SU-DHL-6 (cell line): ENCODE data around the gene MTMR10.

ENCODE experiments used
- H2AFZ ChIP-seq: fragments of 200-600 bp; sonication (generic); 2 replicates; pipeline ENCODE4 v1.6.1; 2014; ENCODE audit warnings: low read depth, mild to moderate bottlenecking, moderate library complexity, mixed read lengths, antibody characterized with exemption, low read length; ENCODE audit not compliant: severe bottlenecking
- H3F3A ChIP-seq: fragments of 200-600 bp; shearing (Covaris generic); 2 replicates; pipeline ENCODE4 v1.6.0; 2016; ENCODE audit warnings: antibody characterized with exemption, mild to moderate bottlenecking; ENCODE audit not compliant: insufficient read depth
- H3K27ac ChIP-seq: fragments of 200-600 bp; sonication (generic); 2 replicates; pipeline ENCODE4 v1.5.1; 2016; ENCODE audit warnings: low read depth, mild to moderate bottlenecking, low read length, moderate library complexity, mixed read lengths
- H3K27me3 ChIP-seq: fragments of 200-600 bp; sonication (generic), shearing (Covaris generic); 2 replicates; pipeline ENCODE4 v1.6.0; 2014; ENCODE audit warnings: mild to moderate bottlenecking, low read length
- H3K36me3 ChIP-seq: fragments of 200-600 bp; sonication (generic); 2 replicates; pipeline ENCODE4 v1.6.1; 2014; ENCODE audit warnings: mild to moderate bottlenecking, low read length, mixed read lengths
- H3K4me2 ChIP-seq: fragments of 300-600, 200-600 bp; shearing (Covaris generic), sonication (generic); 2 replicates; pipeline ENCODE4 v1.6.0; 2014; ENCODE audit warnings: low read length, low read depth, mild to moderate bottlenecking; ENCODE audit not compliant: poor library complexity, severe bottlenecking
- H3K4me3 ChIP-seq: fragments of 200-600 bp; sonication (generic); 2 replicates; pipeline ENCODE4 v1.5.1; 2014; ENCODE audit warnings: antibody characterized with exemption, low read length, mild to moderate bottlenecking, mixed read lengths; ENCODE audit not compliant: insufficient read depth, poor library complexity, severe bottlenecking
- H3K79me2 ChIP-seq: fragments of 200-600 bp; sonication (generic); 2 replicates; pipeline ENCODE4 v1.6.1; 2014; ENCODE audit warnings: mild to moderate bottlenecking, low read length, moderate library complexity; ENCODE audit not compliant: insufficient read depth
- H3K9ac ChIP-seq: fragments of 200-600 bp; sonication (generic); 2 replicates; pipeline ENCODE4 v1.7.0; 2014; ENCODE audit warnings: mild to moderate bottlenecking, low read length
- H3K9me2 ChIP-seq: fragments of 200-600 bp; sonication (generic); replicated peaks from 2 replicates; pipeline ENCODE4 v1.6.1; 2014; ENCODE audit warnings: low read length; ENCODE audit not compliant: insufficient read depth
- H3K9me3 ChIP-seq: fragments of 200-600 bp; sonication (generic); 2 replicates; pipeline ENCODE4 v1.6.1; 2014; ENCODE audit warnings: low read length, mixed read lengths; ENCODE audit not compliant: insufficient read depth
- H4K20me1 ChIP-seq: fragments of 200-600 bp; sonication (generic); 2 replicates; pipeline ENCODE4 v1.6.1; 2014; ENCODE audit warnings: low read depth, mild to moderate bottlenecking, antibody characterized with exemption, low read length, moderate library complexity, mixed read lengths
- EZH2phosphoT487 ChIP-seq: fragments of 200-600 bp; sonication (generic), shearing (Covaris generic); conservative IDR thresholded peaks from 2 replicates; pipeline ENCODE4 v1.6.1; 2018; ENCODE audit warnings: mild to moderate bottlenecking, antibody characterized with exemption, low read length, moderate library complexity, mixed read lengths
- TF ChIP-seq, protein P1 (sequence below): fragments of 200-600 bp; sonication (generic); IDR thresholded peaks from one replicate; pipeline ENCODE4 v1.5.1; 2017; ENCODE audit warnings: antibody characterized with exemption, mild to moderate bottlenecking, low read length, moderate library complexity; ENCODE audit not compliant: insufficient read depth, poor library complexity, severe bottlenecking

MTMR10 gene

DNA sequence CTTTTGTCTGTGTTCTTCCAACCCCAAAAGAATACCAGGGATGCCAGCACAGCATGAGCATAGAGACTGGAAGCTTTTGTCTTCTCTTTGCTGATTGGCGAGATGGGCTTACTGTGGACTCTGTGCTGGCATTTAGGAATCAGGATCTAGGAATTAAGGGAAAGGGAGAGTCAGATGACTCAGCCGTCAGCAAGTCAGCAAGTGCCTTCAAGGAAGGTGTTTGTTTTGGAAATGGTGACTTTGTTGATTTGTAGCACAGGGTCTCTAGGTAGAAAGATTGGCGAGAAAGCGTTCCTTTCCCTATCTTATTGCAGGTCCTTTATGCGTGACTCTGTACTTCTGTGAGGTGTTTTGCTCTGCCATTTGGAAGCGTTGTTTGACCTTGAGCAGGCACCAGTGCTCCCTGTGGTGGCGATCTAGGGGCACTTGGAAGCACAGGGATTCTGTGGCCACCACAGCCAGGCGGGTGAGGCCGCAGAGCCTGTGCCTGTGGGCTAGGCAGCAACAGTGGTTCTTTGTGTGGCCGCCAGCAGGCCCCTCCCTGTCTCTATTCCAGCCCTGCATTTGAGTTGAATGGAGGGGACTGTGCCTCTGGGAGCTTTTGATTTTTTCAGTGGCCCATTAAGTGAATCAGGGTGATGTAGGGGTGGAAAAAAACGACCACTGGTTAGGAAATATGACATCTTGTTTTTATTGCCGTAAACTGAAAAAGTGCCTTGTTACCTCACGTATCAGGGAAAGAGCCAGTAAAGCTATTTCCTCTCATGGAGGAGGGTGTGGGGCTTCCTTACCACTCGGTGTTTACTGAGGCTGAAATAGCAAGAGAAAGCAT is 68.7 kb downstream of the MTMR10 start:
- no peaks in the 10 kb centered on the region for H3K9me3 ChIP-seq
- no peak overlapping the region for H3K27ac ChIP-seq
- no peak overlapping the region for H3K4me3 ChIP-seq
- H3K27me3 ChIP-seq, result no peaks in the 10 kb centered on the region
- no peaks in the 10 kb centered on the region for H3K9me2 ChIP-seq
- no peak for TF ChIP-seq EZH2phosphoT487
- TF ChIP-seq, protein P1, sequence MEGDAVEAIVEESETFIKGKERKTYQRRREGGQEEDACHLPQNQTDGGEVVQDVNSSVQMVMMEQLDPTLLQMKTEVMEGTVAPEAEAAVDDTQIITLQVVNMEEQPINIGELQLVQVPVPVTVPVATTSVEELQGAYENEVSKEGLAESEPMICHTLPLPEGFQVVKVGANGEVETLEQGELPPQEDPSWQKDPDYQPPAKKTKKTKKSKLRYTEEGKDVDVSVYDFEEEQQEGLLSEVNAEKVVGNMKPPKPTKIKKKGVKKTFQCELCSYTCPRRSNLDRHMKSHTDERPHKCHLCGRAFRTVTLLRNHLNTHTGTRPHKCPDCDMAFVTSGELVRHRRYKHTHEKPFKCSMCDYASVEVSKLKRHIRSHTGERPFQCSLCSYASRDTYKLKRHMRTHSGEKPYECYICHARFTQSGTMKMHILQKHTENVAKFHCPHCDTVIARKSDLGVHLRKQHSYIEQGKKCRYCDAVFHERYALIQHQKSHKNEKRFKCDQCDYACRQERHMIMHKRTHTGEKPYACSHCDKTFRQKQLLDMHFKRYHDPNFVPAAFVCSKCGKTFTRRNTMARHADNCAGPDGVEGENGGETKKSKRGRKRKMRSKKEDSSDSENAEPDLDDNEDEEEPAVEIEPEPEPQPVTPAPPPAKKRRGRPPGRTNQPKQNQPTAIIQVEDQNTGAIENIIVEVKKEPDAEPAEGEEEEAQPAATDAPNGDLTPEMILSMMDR, result no peak
- H3K4me2 ChIP-seq, result no peak overlapping the region
- no peak overlapping the region for H2AFZ ChIP-seq
- no peaks in the 10 kb centered on the region for H3K36me3 ChIP-seq
- H3F3A ChIP-seq, result no peaks in the 10 kb centered on the region
- H3K9ac ChIP-seq, result no peak overlapping the region
- no peaks in the 10 kb centered on the region for H4K20me1 ChIP-seq
- H3K79me2 ChIP-seq, result no peaks in the 10 kb centered on the region

DNA sequence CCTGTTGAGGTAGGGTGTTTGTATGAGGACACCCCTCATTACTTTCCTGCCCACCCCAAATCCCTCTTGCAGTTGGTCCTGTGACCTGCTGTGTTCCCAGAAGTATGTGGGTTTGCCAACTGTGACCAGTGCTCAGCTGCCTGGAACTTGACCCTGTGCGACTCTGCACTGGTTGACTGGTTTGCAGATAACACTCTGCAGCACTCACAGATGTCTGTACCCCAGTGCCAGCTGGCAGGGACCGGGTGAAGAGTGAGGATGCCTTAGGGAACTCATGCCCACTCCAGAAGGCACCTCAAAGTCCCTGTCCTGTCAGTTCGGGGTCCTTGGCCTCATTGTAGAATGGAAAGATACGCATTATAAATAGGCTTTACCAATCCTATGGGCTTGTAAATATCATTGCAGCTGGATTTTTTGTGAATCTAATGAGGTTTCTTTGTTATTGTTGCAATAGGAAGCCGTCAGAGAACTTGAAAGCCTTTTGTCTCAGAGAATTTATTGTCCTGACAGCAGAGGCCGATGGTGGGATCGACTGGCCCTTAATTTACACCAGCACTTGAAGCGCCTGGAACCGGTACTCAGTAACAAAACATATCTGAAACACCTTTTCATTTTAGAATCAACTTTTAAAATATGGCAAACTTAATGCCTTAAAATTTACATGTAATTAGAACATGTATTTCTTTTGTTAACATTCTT is 69.5 kb downstream of the MTMR10 start:
- Histone ChIP-seq H3K4me3 (no peak overlapping the region), H3K79me2 (no peaks in the 10 kb centered on the region), H3K27me3 (no peaks in the 10 kb centered on the region), H2AFZ (no peak overlapping the region), H3K27ac (no peak overlapping the region), H3K36me3 (no peaks in the 10 kb centered on the region), H3K4me2 (no peak overlapping the region), H3K9ac (no peak overlapping the region), H3F3A (no peaks in the 10 kb centered on the region), H3K9me3 (no peaks in the 10 kb centered on the region), H3K9me2 (no peaks in the 10 kb centered on the region), H4K20me1 (no peaks in the 10 kb centered on the region)
- TF ChIP-seq, protein P1, result no peak
- no peak for TF ChIP-seq EZH2phosphoT487

DNA sequence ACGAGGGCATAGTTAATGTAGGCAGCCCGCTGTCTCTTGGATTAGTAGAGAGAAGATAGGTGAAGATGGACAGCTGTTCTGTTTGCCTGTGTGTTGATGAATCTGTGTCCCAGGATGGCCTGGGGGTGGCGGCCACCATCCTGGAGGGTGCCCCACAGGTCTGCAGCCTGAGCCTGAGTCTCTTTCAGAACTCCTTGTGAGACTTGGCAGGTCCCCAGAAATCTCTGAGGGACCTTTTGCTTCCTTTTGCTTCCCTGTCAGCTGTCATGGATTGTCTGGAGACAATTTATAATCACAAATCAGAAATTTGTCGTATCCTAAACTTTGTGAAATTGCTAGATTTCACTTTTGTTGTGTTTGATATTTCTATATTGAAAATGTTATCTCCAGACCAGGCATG is 70.3 kb downstream of the MTMR10 start:
- no peaks in the 10 kb centered on the region for H3K9me3 ChIP-seq
- no peak overlapping the region for H3K9ac ChIP-seq
- no peaks in the 10 kb centered on the region for H3K79me2 ChIP-seq
- no peak overlapping the region for H3K4me3 ChIP-seq
- H3F3A ChIP-seq, result no peaks in the 10 kb centered on the region
- no peaks in the 10 kb centered on the region for H3K36me3 ChIP-seq
- no peaks in the 10 kb centered on the region for H4K20me1 ChIP-seq
- no peaks in the 10 kb centered on the region for H3K9me2 ChIP-seq
- no peaks in the 10 kb centered on the region for H3K27me3 ChIP-seq
- H3K4me2 ChIP-seq, result no peak overlapping the region
- H3K27ac ChIP-seq, result no peak overlapping the region
- no peak overlapping the region for H2AFZ ChIP-seq
- TF ChIP-seq, protein P1, result no peak
- TF ChIP-seq EZH2phosphoT487, result no peak
